Stimulated activated naive CD8-positive, alpha-beta T cell treated with anti-CD3 and anti-CD28 coated beads, Interleukin-15, Interleukin-2, amounts not matched to agents 100 U/mL and 50 U/mL, for 24 hours (primary cell): ENCODE results near the gene NKD1.
A peak's percentile ranks its signal among the peaks of the same experiment; 100 is the strongest.

Experiments used
- ATAC-seq: fragments of 150-1000 bp; cut with Tn5 transposase; one replicate; pipeline ENCODE4 v1.10.0; 2021
- DNase-seq: peaks from one replicate; pipeline ENCODE4 v3.0.0; 2021

Gene NKD1

DNA sequence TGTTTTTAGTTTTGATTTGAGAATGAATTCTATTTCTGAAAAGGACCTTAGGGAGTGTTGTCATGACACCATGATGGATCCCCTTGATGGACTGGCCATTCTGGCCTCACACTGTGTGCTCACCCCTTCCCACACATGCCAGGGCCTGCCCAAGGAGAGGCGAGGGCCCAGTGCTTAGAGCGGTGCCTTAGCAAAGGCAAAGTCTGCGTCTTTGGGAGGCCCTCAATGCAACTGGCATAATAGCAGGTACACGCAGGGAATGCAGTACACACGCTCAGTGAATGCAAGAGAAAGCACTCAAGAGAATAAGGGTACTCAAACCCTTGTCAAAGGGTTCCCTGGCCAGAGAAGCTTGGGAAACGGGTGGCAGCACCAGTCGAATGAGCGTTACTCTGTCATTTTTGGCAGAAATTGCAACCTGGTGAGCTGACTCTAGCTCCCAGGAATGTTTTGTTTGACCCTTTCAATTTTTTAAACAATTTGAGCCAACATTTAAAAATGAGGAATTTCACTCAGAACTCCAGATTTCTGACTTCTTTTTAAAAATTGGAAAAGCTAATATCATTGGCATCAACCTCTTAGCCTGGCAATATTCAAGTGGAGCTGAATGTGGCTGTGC, 32.1 kb downstream of the NKD1 start:
- DNase-seq (no peak), ATAC-seq (no peak)

DNA sequence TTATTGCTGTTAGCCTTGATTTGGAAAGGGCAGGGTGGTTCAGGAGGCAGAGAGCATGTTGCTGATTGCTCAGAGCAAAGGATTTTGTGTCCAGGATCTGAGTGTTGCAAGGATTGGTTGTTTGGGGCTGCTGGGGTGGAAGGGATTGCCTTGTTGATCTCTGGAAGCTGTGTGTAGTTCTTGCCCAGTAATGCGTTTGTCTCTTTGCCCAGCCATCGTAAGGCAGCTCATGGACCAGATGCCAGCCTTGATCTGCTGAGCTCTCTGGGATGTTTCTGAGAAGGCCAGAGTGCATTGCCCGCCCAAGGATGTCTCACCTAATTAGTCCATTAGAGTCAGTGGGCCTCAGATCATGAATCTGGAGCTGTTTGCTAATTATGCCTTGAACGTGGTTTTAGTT, 33.6 kb downstream of the NKD1 start:
- ATAC-seq (no peak), DNase-seq (no peak)

GRCh38 chr16:50583211-50583610, 35.0 kb downstream of the NKD1 start:
- no peak for DNase-seq
- ATAC-seq = no peak

- ATAC-seq (peak; percentile 48), DNase-seq (peak; percentile 20)
Measured at GRCh38 chr16:50584033-50584722, 36.0 kb downstream of the NKD1 start.

DNA sequence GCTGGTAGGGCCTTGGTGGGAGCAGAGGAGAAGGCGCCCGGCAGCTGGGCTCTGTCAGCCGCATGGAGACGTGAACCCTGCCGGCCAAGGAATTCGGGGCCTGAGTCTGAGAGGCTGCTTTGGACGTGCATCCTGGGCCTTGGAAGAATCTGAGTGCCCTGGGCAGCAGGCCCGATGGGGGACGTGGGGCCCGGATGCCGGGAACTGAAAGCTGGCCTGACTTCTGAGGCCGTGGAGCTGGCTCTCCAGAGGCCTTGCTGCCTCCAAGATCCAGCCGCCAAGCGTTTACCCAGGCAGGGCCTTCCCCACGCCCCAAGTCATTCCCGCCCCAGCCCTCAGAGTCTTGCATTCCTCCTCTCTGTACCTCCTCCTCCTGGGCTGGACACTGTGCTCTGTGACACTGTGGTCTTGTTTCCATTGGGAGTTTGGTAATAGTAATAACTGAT, 37.2 kb downstream of the NKD1 start:
- DNase-seq (no peak), ATAC-seq (no peak)

GRCh38 chr16:50587543-50587942, 39.3 kb downstream of the NKD1 start:
- ATAC-seq (no peak), DNase-seq (no peak)

DNA sequence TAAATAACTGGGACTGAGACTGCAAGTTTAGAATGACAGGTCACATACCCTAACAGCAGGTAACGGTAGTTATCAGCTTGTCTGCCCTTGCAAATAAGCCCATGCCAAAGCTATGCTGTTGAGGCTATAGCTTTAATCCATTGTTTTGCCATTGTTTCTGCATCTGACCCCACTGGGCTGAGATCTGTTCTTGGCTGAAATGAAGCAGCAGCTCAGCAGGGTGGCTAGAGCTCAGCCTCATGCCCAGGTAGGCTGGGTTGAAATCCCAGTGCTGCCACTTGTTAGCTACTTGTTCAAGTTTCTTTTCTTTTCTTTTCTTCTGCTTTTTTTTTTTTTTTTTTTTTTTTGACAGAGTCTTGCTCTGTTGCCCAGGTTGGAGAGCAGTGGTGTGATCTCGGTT, 40.1 kb downstream of the NKD1 start:
- ATAC-seq (no peak), DNase-seq (no peak)

DNA sequence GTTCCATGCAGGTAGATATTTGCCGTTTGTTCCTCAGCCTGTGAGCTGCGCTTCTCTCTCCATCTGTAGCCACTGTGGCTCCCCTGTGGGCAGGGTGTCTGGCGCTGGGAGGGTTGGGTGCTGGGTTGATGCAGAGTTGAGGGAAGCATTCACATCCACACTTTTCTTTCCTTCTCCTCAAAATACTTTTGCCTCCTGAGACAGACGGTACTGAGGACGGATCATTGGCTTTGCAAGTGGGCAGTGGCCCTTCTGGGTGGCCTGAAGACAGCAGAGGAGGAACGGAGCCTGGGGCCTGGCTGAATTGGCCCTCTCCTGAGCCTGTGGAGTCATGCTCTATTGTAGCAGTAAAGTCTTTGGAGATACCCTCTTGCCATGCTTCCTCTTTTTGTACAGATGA, 43.0 kb downstream of the NKD1 start:
- no peak for DNase-seq
- ATAC-seq = no peak

DNA sequence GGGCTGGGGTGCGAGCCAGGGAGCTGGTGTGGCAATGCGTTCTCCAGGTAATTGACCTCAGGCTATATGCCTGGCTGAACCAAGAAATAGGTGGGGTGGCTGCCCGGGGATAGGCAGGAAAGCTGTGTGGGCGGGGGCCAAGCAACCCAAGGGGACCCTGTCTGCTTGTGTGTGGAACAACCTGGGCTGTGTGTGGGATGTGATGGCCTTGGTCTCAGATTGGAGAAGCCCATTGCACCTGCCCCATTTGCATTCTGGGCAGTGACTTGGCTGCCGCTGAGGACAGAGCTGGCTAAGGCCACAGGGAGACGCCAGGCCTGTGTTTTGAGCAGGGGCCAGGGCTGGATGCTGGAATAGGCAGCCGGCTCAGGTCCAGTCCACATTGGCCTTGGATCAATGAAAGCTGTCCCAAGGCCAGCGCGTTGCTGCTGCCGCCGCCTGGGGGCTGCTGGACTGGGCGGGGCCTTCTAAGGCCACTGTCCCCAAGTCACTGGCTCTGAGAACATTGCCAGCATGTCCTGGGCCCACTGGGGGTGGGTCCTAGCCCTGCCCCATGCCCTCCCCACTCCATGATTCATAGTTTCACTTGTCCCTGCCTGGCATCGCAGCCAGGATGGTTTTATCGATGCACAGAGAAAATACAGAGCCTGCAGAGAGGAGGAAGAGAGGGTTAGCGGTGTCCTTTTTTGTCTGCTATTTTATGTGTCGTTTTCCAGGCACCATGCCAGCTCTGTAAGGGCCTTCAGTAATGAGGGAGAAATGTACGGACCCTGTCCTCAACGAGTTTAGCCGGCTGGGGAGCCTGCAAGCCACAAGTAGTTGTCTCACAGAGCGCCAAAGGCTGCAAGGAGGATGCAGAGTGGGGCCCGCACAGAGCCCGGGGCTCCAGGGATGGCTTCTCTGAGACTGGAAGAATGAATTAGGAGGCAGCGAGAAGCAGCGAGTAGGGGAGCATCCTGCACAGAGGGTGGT, 43.9 kb downstream of the NKD1 start:
- DNase-seq = no peak
- no peak for ATAC-seq

- ATAC-seq (no peak), DNase-seq (no peak)
Measured at GRCh38 chr16:50592996-50593395, 44.8 kb downstream of the NKD1 start.

DNA sequence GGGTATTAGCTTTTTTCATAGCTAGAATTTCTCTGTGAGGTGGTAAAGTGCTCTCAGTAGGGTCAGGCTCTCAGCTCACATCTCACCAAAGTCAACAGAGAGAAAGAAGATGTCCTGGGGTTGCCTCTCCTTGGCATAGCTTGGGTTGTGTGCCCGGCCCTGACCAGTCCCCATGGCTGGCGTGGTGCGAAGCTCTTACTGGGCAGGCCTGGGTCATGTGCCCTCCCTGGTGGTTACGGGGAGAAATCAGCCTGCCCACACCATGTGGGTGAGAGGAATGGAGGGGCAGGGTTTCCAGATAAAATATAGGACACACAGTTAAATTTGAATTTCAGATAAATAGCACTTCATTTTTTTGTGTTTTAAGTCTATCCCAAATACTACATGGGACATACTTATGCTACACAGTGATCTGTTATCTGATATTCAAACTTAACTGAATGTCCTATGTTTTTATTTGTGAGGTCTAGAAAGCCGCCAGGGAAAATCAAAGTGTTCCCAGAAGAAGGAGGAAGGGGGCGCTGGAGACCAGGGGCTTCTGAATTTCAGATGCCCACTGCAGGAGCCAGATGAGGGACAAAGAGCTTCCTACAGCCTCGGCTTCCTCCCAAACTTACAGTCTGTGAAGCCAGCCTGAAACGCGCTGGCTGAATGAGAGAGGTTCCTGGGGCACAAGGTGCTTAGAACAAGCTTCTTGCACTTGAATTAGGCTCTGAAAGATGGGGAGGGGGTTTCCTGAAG, 45.4 kb downstream of the NKD1 start:
- DNase-seq = no peak
- ATAC-seq = no peak

GRCh38 chr16:50594308-50595260, 46.4 kb downstream of the NKD1 start:
- ATAC-seq = no peak
- DNase-seq = no peak

- DNase-seq (no peak), ATAC-seq (no peak)
Measured at GRCh38 chr16:50595859-50596258, 47.7 kb downstream of the NKD1 start.

GRCh38 chr16:50596762-50597450, 48.7 kb downstream of the NKD1 start:
- DNase-seq (no peak), ATAC-seq (no peak)

DNA sequence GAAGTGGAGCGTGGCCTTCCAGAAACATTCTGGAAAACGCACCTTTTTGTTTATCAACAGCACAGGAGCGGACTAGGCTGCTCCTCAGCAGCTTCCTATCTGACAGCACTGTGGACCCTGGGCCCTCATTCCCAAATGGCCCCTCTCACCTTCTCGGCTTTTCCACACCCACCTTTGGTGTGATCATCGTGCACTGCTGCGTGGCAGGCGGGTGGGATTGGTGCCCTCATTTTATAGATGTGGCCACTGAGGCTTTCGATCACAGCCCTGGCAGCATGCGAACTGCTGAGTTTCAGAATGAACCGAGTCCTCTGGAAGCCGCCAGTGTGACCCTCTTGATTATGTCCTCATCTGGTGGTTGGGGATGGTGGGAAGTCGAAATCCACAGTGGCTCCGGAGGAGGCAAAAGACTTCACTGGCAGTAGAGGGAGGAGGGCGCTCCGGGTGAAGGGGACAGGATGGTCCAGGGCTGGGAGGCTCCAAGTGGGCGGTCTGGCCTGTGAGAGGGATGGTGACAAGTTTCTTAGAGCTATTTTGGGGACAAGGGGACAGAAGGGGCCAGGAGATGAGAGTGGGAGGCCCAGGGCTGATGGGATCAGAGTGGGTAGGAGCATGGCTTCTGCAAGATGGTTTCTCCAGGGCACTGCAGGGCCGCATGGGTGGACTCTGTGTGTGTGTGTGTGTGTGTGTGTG, 49.5 kb downstream of the NKD1 start:
- DNase-seq (no peak), ATAC-seq (no peak)

DNA sequence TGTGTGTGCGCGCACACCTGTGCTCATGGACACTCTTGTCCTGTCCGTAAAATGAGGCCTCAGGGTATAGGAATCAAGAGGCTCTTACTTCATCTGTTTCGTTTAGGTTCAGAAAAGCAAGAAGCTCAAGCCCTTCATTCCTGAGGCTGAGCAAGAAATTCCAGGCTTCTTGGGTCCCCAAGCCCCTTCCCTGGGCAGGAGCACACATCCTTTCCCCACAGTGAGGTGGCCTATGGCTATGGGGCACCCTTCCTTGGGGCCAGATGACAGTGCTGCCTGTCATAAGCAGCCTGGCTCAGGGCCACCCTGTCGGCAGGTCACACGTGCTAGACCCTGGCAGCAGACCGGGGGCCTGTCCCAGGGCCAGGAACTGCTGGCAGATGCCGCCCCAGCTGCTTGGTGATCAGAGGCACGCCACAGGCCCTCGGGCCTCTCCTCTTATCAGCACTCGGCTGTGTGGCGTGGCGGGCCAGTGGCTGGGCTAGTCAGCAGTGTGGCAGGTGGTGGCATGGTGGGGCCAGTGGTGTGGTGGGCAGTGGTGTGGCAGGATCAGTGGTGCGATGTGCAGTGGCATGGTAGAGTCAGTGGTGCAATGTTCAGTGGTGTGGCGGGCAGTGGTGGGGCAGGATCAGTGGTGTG, 50.2 kb downstream of the NKD1 start:
- ATAC-seq (no peak), DNase-seq (no peak)

DNA sequence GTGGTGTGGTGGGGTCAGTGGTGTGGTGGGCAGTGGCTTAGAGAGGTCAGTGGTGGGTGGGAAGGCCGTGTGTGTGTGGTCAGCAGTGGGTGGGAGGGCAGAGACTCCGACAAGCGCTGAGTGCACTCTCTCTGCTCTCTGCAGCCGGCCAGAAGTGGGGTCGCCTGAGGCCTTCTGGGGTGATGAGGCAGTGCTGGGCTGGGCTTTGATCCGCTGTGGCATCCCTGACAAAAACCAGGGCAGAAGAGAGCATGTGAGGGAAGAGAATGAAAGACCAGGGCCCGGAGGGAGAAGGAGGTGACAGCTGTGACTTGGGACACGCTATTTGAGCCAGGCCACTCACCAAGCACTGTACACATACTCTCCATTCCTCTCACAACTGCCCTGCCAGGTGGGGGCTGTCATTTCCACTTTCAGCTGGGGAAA, 50.8 kb downstream of the NKD1 start:
- ATAC-seq (no peak), DNase-seq (no peak)

DNA sequence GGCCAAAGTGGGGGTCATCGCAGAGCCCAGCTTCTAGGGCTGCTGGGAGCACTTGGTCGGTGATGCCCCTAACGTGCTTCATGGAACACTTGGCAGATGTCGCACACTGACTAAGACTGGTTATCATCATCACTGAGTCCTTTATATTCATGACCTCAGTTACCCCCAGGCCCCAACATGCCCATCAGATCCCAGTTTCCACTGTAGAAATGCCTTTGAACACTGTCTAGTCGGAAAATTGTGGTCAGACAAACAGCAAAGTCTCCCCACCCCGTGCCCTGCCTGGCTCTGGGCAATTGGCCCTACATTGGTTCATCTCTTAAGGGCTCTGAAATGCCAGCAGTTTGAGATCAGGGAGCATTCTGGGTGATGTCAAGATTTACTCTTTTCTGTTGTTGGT, 51.3 kb downstream of the NKD1 start:
- DNase-seq = no peak

GRCh38 chr16:50600582-50601283, 52.5 kb downstream of the NKD1 start:
- DNase-seq = no peak
- ATAC-seq = no peak

More for the DNA sequence above, 51.3 kb downstream of the NKD1 start:
- ATAC-seq = peak; percentile 62
